HuH-7.5 (cell line): ENCODE data around the gene TOMM40L.
"Not testable (repeated sequence)": the region's sequence is repeated elsewhere in the genome, so short reads cannot be mapped to it uniquely, and the experiment has no call there.

Source experiments
- DNase-seq: peaks from one replicate; pipeline ENCODE4 v3.0.0; 2011; ENCODE audit warnings: low spot score

The TOMM40L gene

GRCh38 chr1:161257109-161257508, 31.2 kb downstream of the TOMM40L start:
- DNase-seq: not testable (repeated sequence)

GRCh38 chr1:161258439-161259344, 32.8 kb downstream of the TOMM40L start, which contains the start of gene PCP4L1:
PCP4L1 (plus strand) TSS chr1:161258745; CDS start chr1:161258975, 230 bp downstream.
- DNase-seq: no peak

GRCh38 chr1:161259345-161259702, 33.5 kb downstream of the TOMM40L start:
- DNase-seq: no peak

GRCh38 chr1:161259765-161260164, 33.9 kb downstream of the TOMM40L start:
- no peak for DNase-seq

GRCh38 chr1:161260376-161261260, 34.8 kb downstream of the TOMM40L start:
- no peak for DNase-seq

GRCh38 chr1:161261261-161262235, 35.7 kb downstream of the TOMM40L start:
- no peak for DNase-seq

GRCh38 chr1:161265305-161265704, 39.4 kb downstream of the TOMM40L start:
- DNase-seq: no peak

GRCh38 chr1:161266202-161266601, 40.3 kb downstream of the TOMM40L start:
- no peak for DNase-seq

GRCh38 chr1:161266836-161267235, 41.0 kb downstream of the TOMM40L start:
- no peak for DNase-seq

GRCh38 chr1:161267321-161267720, 41.5 kb downstream of the TOMM40L start:
- DNase-seq: no peak

- DNase-seq: no peak
These were observed 47.5 kb downstream of the TOMM40L start for GRCh38 chr1:161273402-161273801.

GRCh38 chr1:161274874-161275273, 49.0 kb downstream of the TOMM40L start:
- no peak for DNase-seq
